Activated CD4-positive, alpha-beta memory T cell treated with anti-CD3 and anti-CD28 coated beads for 36 hours (primary cell): ENCODE measurements around the gene SUCNR1. TPM values are rescaled to one million over a fixed set of nuclear protein-coding genes. Genes with fewer than 3 reads are reported as not detected.
"Not testable (repeated sequence)": the region's sequence is repeated elsewhere in the genome, so short reads cannot be mapped to it uniquely, and the experiment has no call there.

ENCODE experiments used
- CTCF ChIA-PET: fragments of 350-600 bp; sonication (Branson Sonifier 250); formaldehyde crosslinking; loops from one replicate; lab custom pipeline; 2021; ENCODE audit warnings: antibody characterized with exemption, inconsistent platforms; lab: Charles Lee
- POLR2A ChIA-PET: fragments of 350-600 bp; sonication (Branson Sonifier 250); formaldehyde crosslinking; loops from one replicate; lab custom pipeline; 2021; ENCODE audit warnings: antibody characterized with exemption; lab: Charles Lee
- DNase-seq: peaks from one replicate; pipeline ENCODE4 v3.0.0-alpha.2; 2020
- H3K27ac Mint-ChIP-seq: one replicate; pipeline ENCODE4 v1.8.0; 2021; ENCODE audit warnings: mixed read lengths
- H3K27me3 Mint-ChIP-seq: one replicate; pipeline ENCODE4 v1.8.0; 2021; ENCODE audit warnings: mixed read lengths
- H3K36me3 Mint-ChIP-seq: one replicate; pipeline ENCODE4 v1.8.0; 2021; ENCODE audit warnings: mixed read lengths
- H3K4me1 Mint-ChIP-seq: one replicate; pipeline ENCODE4 v1.8.0; 2021; ENCODE audit warnings: low read depth, mixed read lengths
- H3K4me3 Mint-ChIP-seq: one replicate; pipeline ENCODE4 v1.8.0; 2021; ENCODE audit warnings: mild to moderate bottlenecking, mixed read lengths
- H3K9me3 Mint-ChIP-seq: one replicate; pipeline ENCODE4 v1.8.0; 2021; ENCODE audit warnings: mixed read lengths
- intact Hi-C: fragments of 100-400 bp; cut with micrococcal nuclease; formaldehyde crosslinking; loops from one replicate; pipeline ENCODE4 v1.15.1; 2023
- total RNA-seq, 2 experiments: library from RNA; stranded (reverse); gene quantifications; one replicate each; pipeline ENCODE4 v1.2.3, GENCODE V29; 2021

The SUCNR1 gene
- total RNA-seq, 2 experiments from 2014 or later: not detected

- CTCF ChIA-PET: no interaction called here
- peaks cover 3% of the 10 kb centered on the region for H3K27me3 Mint-ChIP-seq
- no peaks in the 10 kb centered on the region for H3K9me3 Mint-ChIP-seq
- no peaks in the 10 kb centered on the region for H3K36me3 Mint-ChIP-seq
- DNase-seq: no peak
- H3K4me1 Mint-ChIP-seq: peaks cover 4% of the 10 kb centered on the region
- no peak overlapping the region for H3K4me3 Mint-ChIP-seq
- intact Hi-C loops: no loop called here
- POLR2A ChIA-PET: no interaction called here
- H3K27ac Mint-ChIP-seq: no peak overlapping the region
Measured at GRCh38 chr3:151877269-151877668, 3.8 kb downstream of the SUCNR1 start.

DNA sequence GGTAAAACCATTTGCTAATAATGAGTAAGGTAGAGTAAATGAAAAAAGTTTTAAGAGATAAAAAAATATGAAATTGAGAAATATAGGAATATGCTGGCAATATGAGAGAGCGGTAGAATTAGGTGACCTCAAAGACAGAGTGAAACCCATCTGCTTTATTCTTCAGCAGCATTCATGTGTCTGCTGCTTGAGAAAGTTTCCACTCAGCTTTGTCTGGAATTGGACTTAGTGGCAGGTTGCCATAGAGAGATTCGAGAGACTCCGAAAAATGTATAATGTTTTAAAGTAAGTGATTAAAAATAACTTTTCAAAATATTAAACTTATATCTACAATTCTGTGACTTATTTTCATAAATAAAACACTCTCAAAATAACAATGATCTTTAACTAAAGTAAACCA lies 5.0 kb downstream of the SUCNR1 start:
- ChIA-PET CTCF (no interaction called here), POLR2A (no interaction called here)
- Mint-ChIP-seq H3K4me3 (no peak overlapping the region), H3K27ac (no peak overlapping the region), H3K36me3 (no peaks in the 10 kb centered on the region), H3K4me1 (peaks cover 4% of the 10 kb centered on the region), H3K9me3 (no peaks in the 10 kb centered on the region), H3K27me3 (peaks cover 3% of the 10 kb centered on the region)
- no peak for DNase-seq
- intact Hi-C loops: no loop called here

GRCh38 chr3:151879037-151879436 lies 5.6 kb downstream of the SUCNR1 start:
- no peaks in the 10 kb centered on the region for H3K36me3 Mint-ChIP-seq
- H3K4me3 Mint-ChIP-seq: no peak overlapping the region
- H3K4me1 Mint-ChIP-seq: peaks cover 4% of the 10 kb centered on the region
- intact Hi-C loops: no loop called here
- peaks cover 3% of the 10 kb centered on the region for H3K27me3 Mint-ChIP-seq
- DNase-seq: no peak
- POLR2A ChIA-PET: no interaction called here
- no peak overlapping the region for H3K27ac Mint-ChIP-seq
- CTCF ChIA-PET: no interaction called here
- no peaks in the 10 kb centered on the region for H3K9me3 Mint-ChIP-seq

- ChIA-PET POLR2A (no interaction called here), CTCF (no interaction called here)
- Mint-ChIP-seq H3K36me3 (no peaks in the 10 kb centered on the region), H3K27me3 (peaks cover 3% of the 10 kb centered on the region), H3K4me1 (peaks cover 4% of the 10 kb centered on the region), H3K4me3 (no peak overlapping the region), H3K27ac (no peak overlapping the region), H3K9me3 (peaks cover 2% of the 10 kb centered on the region)
- intact Hi-C loops: no loop called here
- DNase-seq: no peak
Measured at GRCh38 chr3:151879679-151880415, 6.4 kb downstream of the SUCNR1 start.

- ChIA-PET POLR2A (no interaction called here), CTCF (no interaction called here)
- H3K27ac Mint-ChIP-seq: no peak overlapping the region
- peaks cover 2% of the 10 kb centered on the region for H3K9me3 Mint-ChIP-seq
- no peak for DNase-seq
- peaks cover 3% of the 10 kb centered on the region for H3K27me3 Mint-ChIP-seq
- H3K4me3 Mint-ChIP-seq: no peak overlapping the region
- intact Hi-C loops: no loop called here
- peaks cover 4% of the 10 kb centered on the region for H3K4me1 Mint-ChIP-seq
- no peaks in the 10 kb centered on the region for H3K36me3 Mint-ChIP-seq
Measured at GRCh38 chr3:151880416-151880690, 6.9 kb downstream of the SUCNR1 start.

DNA sequence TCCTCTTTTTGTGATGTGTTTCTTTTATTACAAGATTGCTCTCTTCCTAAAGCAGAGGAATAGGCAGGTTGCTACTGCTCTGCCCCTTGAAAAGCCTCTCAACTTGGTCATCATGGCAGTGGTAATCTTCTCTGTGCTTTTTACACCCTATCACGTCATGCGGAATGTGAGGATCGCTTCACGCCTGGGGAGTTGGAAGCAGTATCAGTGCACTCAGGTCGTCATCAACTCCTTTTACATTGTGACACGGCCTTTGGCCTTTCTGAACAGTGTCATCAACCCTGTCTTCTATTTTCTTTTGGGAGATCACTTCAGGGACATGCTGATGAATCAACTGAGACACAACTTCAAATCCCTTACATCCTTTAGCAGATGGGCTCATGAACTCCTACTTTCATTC lies 7.7 kb downstream of the SUCNR1 start:
- no peaks in the 10 kb centered on the region for H3K36me3 Mint-ChIP-seq
- peaks cover 6% of the 10 kb centered on the region for H3K27me3 Mint-ChIP-seq
- no peak overlapping the region for H3K4me3 Mint-ChIP-seq
- H3K9me3 Mint-ChIP-seq: peaks cover 2% of the 10 kb centered on the region
- no peak for DNase-seq
- peaks cover 4% of the 10 kb centered on the region for H3K4me1 Mint-ChIP-seq
- CTCF ChIA-PET: no interaction called here
- POLR2A ChIA-PET: no interaction called here
- intact Hi-C loops: no loop called here
- no peak overlapping the region for H3K27ac Mint-ChIP-seq

DNA sequence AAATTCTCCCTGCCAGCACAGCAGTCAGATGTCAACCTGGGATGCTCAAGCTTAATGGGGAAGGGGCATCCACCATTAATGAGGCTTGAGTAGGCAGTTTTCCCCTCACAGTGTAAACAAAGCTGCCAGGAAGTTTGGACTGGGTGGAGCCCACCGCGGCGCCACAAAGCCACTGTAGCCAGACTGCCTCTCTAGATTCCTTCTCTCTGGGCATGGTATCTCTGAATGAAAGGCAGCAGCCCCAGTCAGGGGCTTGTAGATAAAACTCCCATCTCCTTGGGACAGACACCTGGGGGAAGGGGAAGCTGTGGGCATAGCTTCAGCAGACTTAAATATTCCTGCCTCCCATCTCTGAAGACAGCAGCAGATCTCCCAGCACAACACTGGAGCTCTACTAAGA lies 12.0 kb downstream of the SUCNR1 start:
- DNase-seq, POLR2A ChIA-PET, H3K4me1 Mint-ChIP-seq, H3K4me3 Mint-ChIP-seq, H3K36me3 Mint-ChIP-seq, H3K27ac Mint-ChIP-seq, CTCF ChIA-PET, H3K9me3 Mint-ChIP-seq, H3K27me3 Mint-ChIP-seq, intact Hi-C loops: not testable (repeated sequence)

GRCh38 chr3:151887450-151888211 lies 14.2 kb downstream of the SUCNR1 start:
- H3K4me1 Mint-ChIP-seq, H3K9me3 Mint-ChIP-seq, POLR2A ChIA-PET, H3K36me3 Mint-ChIP-seq, intact Hi-C loops, H3K27me3 Mint-ChIP-seq, DNase-seq, H3K4me3 Mint-ChIP-seq, CTCF ChIA-PET, H3K27ac Mint-ChIP-seq: not testable (repeated sequence)

DNA sequence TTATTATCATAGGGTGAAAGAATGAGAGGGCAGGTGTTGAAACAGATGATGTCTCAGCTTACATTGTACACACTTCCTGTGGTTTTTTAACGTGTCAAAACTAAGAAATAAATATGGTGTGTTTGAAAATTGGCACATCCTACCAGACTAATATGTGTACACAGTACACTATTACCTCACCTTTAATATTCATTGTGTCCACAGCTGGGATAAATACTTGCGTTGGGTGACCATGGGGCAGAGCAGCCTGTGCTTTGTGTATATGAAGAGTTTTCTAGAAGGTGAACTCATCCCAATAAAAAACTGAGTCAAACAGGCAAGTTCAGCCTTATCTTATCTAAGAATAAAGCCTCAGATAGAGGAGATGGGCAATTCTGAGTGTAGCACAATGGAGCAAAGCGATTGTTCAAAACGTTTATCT lies 17.3 kb downstream of the SUCNR1 start:
- H3K27ac Mint-ChIP-seq: no peak overlapping the region
- no peak for DNase-seq
- peaks cover 1% of the 10 kb centered on the region for H3K27me3 Mint-ChIP-seq

GRCh38 chr3:151891721-151892120 lies 18.3 kb downstream of the SUCNR1 start:
- Mint-ChIP-seq H3K9me3 (no peaks in the 10 kb centered on the region), H3K4me3 (no peak overlapping the region), H3K36me3 (no peaks in the 10 kb centered on the region), H3K4me1 (peaks cover 13% of the 10 kb centered on the region), H3K27ac (no peak overlapping the region), H3K27me3 (no peaks in the 10 kb centered on the region)
- intact Hi-C loops: no loop called here
- POLR2A ChIA-PET: no interaction called here
- CTCF ChIA-PET: no interaction called here
- no peak for DNase-seq

More for the DNA sequence above, 17.3 kb downstream of the SUCNR1 start:
- ChIA-PET POLR2A (no interaction called here), CTCF (no interaction called here)
- Mint-ChIP-seq H3K4me1 (peaks cover 13% of the 10 kb centered on the region), H3K36me3 (no peaks in the 10 kb centered on the region), H3K4me3 (no peak overlapping the region), H3K9me3 (no peaks in the 10 kb centered on the region)
- intact Hi-C loops: no loop called here

DNA sequence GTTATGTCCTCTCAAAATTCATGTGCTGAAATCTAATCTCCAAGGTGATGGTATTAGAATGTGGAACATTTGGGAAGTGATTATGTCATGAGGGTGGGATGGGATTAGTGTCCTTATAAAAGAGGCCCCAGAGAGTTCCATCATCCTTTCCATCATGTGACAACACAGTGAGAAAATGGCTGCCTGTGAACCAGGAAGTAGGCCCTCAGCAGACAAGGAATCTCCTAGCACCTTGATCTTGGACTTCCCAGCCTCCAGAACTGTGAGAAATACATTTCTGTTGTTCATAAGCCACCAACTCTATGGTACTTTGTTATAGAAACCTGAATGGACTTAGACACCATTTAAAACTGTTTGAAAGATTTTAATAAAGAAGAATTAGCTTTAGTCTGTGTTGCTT lies 20.8 kb downstream of the SUCNR1 start:
- ChIA-PET CTCF (no interaction called here), POLR2A (no interaction called here)
- H3K27ac Mint-ChIP-seq: no peak overlapping the region
- H3K36me3 Mint-ChIP-seq: no peaks in the 10 kb centered on the region
- no peaks in the 10 kb centered on the region for H3K27me3 Mint-ChIP-seq
- no peak overlapping the region for H3K4me3 Mint-ChIP-seq
- peaks cover 13% of the 10 kb centered on the region for H3K4me1 Mint-ChIP-seq
- intact Hi-C loops: no loop called here
- no peaks in the 10 kb centered on the region for H3K9me3 Mint-ChIP-seq
- no peak for DNase-seq

- ChIA-PET POLR2A (no interaction called here), CTCF (no interaction called here)
- Mint-ChIP-seq H3K27ac (no peak overlapping the region), H3K4me3 (no peak overlapping the region), H3K36me3 (no peaks in the 10 kb centered on the region), H3K4me1 (peaks cover 13% of the 10 kb centered on the region), H3K27me3 (no peaks in the 10 kb centered on the region), H3K9me3 (no peaks in the 10 kb centered on the region)
- DNase-seq: no peak
- intact Hi-C loops: no loop called here
Measured at GRCh38 chr3:151895478-151896241, 22.2 kb downstream of the SUCNR1 start.
